Progenitor cell of endocrine pancreas (in vitro differentiated cells): ENCODE data around the gene SMAD3. TPM values are rescaled to one million over a fixed set of nuclear protein-coding genes. Genes with fewer than 3 reads are reported as not detected.

Experiments used
- DNase-seq: peaks from one replicate; pipeline ENCODE4 v3.0.0; 2021; ENCODE audit warnings: low spot score; ENCODE audit not compliant: unreplicated experiment
- H3K27ac Mint-ChIP-seq: 2 replicates; pipeline ENCODE4 v1.8.0; 2021; ENCODE audit warnings: mild to moderate bottlenecking, moderate library complexity, mixed read lengths
- H3K27me3 Mint-ChIP-seq: 2 replicates; pipeline ENCODE4 v1.8.0; 2021; ENCODE audit warnings: mixed read lengths
- H3K36me3 Mint-ChIP-seq: 2 replicates; pipeline ENCODE4 v1.8.0; 2022; ENCODE audit warnings: mixed read lengths; ENCODE audit not compliant: insufficient read depth
- H3K4me1 Mint-ChIP-seq: 2 replicates; pipeline ENCODE4 v1.8.0; 2021; ENCODE audit warnings: low read depth, mixed read lengths
- H3K4me3 Mint-ChIP-seq: 2 replicates; pipeline ENCODE4 v1.8.0; 2021; ENCODE audit warnings: low read depth, mild to moderate bottlenecking, moderate library complexity, mixed read lengths
- H3K9me3 Mint-ChIP-seq: 2 replicates; pipeline ENCODE4 v1.8.0; 2021; ENCODE audit warnings: low read depth, mixed read lengths
- CTCF ChIP-seq: fragments of 200-600 bp; sonication (generic); IDR thresholded peaks from one replicate; pipeline ENCODE4 v1.5.0; 2021; ENCODE audit warnings: antibody characterized with exemption, mild to moderate bottlenecking; ENCODE audit not compliant: unreplicated experiment
- total RNA-seq: library from RNA; stranded (reverse); gene quantifications from 2 replicates; pipeline ENCODE4 v1.2.1, GENCODE V29; 2021

The SMAD3 gene
- total RNA-seq, 1 donor from 2014 or later = 51.3 TPM

- H3K27ac Mint-ChIP-seq = no peak overlapping the region
- H3K27me3 Mint-ChIP-seq = no peaks in the 10 kb centered on the region
- DNase-seq = no peak
- no peak overlapping the region for H3K4me3 Mint-ChIP-seq
- no peaks in the 10 kb centered on the region for H3K9me3 Mint-ChIP-seq
- no peak for TF ChIP-seq CTCF
- H3K36me3 Mint-ChIP-seq = peaks cover 30% of the 10 kb centered on the region
- peaks cover 12% of the 10 kb centered on the region for H3K4me1 Mint-ChIP-seq
Measured at GRCh38 chr15:67174864-67175573, 109.6 kb downstream of the SMAD3 start.

GRCh38 chr15:67175643-67176071, 110.3 kb downstream of the SMAD3 start:
- H3K4me3 Mint-ChIP-seq = no peak overlapping the region
- H3K9me3 Mint-ChIP-seq = no peaks in the 10 kb centered on the region
- DNase-seq = no peak
- peaks cover 12% of the 10 kb centered on the region for H3K4me1 Mint-ChIP-seq
- H3K27me3 Mint-ChIP-seq = no peaks in the 10 kb centered on the region
- H3K27ac Mint-ChIP-seq = no peak overlapping the region
- H3K36me3 Mint-ChIP-seq = peaks cover 26% of the 10 kb centered on the region
- TF ChIP-seq CTCF = no peak

GRCh38 chr15:67176195-67176971, 111.0 kb downstream of the SMAD3 start:
- peaks cover 22% of the 10 kb centered on the region for H3K36me3 Mint-ChIP-seq
- H3K4me1 Mint-ChIP-seq = peaks cover 12% of the 10 kb centered on the region
- TF ChIP-seq CTCF = no peak
- H3K4me3 Mint-ChIP-seq = no peak overlapping the region
- H3K27ac Mint-ChIP-seq = peak overlapping the region; percentile 27
- H3K27me3 Mint-ChIP-seq = no peaks in the 10 kb centered on the region
- DNase-seq = no peak
- no peaks in the 10 kb centered on the region for H3K9me3 Mint-ChIP-seq

GRCh38 chr15:67177752-67178151, 112.3 kb downstream of the SMAD3 start:
- Mint-ChIP-seq H3K27me3 (no peaks in the 10 kb centered on the region), H3K4me3 (no peak overlapping the region), H3K9me3 (no peaks in the 10 kb centered on the region), H3K4me1 (peaks cover 12% of the 10 kb centered on the region), H3K27ac (no peak overlapping the region), H3K36me3 (peaks cover 21% of the 10 kb centered on the region)
- no peak for DNase-seq
- no peak for TF ChIP-seq CTCF

GRCh38 chr15:67178569-67179210, 113.3 kb downstream of the SMAD3 start:
- Mint-ChIP-seq H3K27ac (peak overlapping the region; percentile 43), H3K27me3 (no peaks in the 10 kb centered on the region), H3K36me3 (peaks cover 15% of the 10 kb centered on the region), H3K4me3 (no peak overlapping the region), H3K9me3 (no peaks in the 10 kb centered on the region), H3K4me1 (peaks cover 12% of the 10 kb centered on the region)
- no peak for DNase-seq
- no peak for TF ChIP-seq CTCF
